ENCODE measurements around the gene LARP6. TPM values are rescaled to one million over a fixed set of nuclear protein-coding genes. Genes with fewer than 3 reads are reported as not detected.
"Not testable (repeated sequence)": the region's sequence is repeated elsewhere in the genome, so short reads cannot be mapped to it uniquely, and the experiment has no call there.

The LARP6 gene
- total RNA-seq, 4 donors from 2014 or later, result 0.35 to 23.9 (median 6.0) TPM

DNA sequence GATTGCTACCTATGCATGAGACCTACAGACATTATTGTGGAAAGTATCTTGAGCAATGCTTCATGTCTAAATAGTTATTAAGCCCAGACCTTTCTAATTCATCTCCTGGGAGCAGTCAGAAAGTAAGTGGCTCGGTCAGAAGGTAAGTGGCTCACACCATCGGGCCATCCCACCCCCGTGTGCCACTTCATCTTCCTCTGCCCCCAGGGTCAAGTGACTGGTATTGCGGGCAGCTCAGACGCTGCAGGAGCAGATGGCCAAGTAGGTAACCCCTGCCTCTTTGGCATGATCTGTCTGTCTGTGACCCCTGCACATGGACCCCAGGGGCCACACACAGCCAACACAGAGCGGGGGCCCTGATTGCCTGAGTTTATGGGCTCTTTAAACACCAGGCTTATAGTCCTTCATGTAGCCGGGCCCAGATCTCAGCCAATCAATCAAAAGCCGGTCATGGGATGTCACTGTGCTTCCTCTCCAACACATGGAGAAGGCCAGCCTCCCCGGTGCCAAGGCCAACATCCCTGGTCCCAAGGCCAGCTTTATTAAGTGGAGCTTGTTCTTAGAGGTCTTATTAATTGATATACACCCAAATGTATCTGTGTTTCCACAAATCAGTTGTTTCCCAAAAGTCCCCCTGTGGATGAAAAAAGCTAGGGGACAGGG, 42.9 kb downstream of the LARP6 start:
- Histone ChIP-seq H3K4me1 (no peaks in the 10 kb centered on the region), H3K4me3 (no peak overlapping the region), H3K36me3 (no peaks in the 10 kb centered on the region), H3K9me3 (no peaks in the 10 kb centered on the region), H3K27ac (no peak overlapping the region), H3K27me3 (no peaks in the 10 kb centered on the region)
- no peak for DNase-seq
- no peak for TF ChIP-seq POLR2A (IDR thresholded peaks at IDR 0.05)
- TF ChIP-seq, protein P1, sequence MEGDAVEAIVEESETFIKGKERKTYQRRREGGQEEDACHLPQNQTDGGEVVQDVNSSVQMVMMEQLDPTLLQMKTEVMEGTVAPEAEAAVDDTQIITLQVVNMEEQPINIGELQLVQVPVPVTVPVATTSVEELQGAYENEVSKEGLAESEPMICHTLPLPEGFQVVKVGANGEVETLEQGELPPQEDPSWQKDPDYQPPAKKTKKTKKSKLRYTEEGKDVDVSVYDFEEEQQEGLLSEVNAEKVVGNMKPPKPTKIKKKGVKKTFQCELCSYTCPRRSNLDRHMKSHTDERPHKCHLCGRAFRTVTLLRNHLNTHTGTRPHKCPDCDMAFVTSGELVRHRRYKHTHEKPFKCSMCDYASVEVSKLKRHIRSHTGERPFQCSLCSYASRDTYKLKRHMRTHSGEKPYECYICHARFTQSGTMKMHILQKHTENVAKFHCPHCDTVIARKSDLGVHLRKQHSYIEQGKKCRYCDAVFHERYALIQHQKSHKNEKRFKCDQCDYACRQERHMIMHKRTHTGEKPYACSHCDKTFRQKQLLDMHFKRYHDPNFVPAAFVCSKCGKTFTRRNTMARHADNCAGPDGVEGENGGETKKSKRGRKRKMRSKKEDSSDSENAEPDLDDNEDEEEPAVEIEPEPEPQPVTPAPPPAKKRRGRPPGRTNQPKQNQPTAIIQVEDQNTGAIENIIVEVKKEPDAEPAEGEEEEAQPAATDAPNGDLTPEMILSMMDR (IDR thresholded peaks at IDR 0.05), result no peak

GRCh38 chr15:70806992-70807712, 46.8 kb downstream of the LARP6 start:
- H3K36me3 ChIP-seq, result no peaks in the 10 kb centered on the region
- H3K4me1 ChIP-seq, result no peaks in the 10 kb centered on the region
- TF ChIP-seq, protein P1 (IDR thresholded peaks at IDR 0.05), result no peak
- no peak for TF ChIP-seq POLR2A (IDR thresholded peaks at IDR 0.05)
- H3K27ac ChIP-seq, result no peak overlapping the region
- peak in 2 of 3 donors; percentile 28 to 66 for DNase-seq
- no peak overlapping the region for H3K4me3 ChIP-seq
- H3K9me3 ChIP-seq, result no peaks in the 10 kb centered on the region
- H3K27me3 ChIP-seq, result no peaks in the 10 kb centered on the region

DNA sequence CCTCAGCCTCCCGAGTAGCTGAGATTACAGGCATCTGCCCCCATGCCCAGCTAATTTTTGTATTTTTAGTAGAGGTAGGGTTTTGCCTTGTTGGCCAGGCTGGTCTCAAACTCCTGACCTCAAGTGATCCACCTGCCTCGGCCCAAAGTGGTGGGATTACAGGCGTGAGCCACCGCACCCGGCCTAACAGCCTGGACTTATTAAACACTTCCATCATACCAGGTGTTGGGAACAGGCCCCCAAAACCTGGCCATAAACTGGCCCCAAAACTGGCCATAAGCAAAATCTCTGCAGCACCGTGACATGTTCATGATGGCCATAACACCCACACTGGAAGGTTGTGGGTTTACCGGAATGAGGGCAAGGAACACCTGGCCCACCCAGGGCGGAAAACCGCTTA, 49.6 kb downstream of the LARP6 start:
- DNase-seq, H3K9me3 ChIP-seq, H3K36me3 ChIP-seq, H3K4me1 ChIP-seq, H3K27ac ChIP-seq, H3K27me3 ChIP-seq, H3K4me3 ChIP-seq: not testable (repeated sequence)

DNA sequence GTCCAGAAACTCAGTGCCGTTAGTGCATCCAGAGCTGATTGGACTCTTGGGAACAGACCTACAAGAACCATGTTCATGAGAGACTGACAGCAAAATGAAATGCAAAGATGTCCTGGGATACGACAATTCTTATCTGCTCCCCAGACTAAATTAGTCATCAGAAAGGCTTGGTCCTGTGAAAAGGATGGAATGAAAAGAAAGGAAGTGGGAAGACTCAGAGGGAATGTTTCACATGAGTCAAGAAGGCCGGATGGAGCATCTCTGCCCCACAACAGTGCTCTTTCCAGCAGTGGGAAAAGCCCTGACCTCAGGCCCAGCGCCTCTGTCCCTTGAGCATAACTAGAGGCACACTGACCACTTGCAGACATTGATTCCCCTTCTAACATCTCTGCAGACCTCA, 51.3 kb downstream of the LARP6 start:
- Histone ChIP-seq H3K27ac (no peak overlapping the region), H3K9me3 (no peaks in the 10 kb centered on the region), H3K4me1 (peaks cover 0 to 8% (median 0%) of the 10 kb centered on the region in 4 donors), H3K4me3 (no peak overlapping the region), H3K27me3 (no peaks in the 10 kb centered on the region), H3K36me3 (no peaks in the 10 kb centered on the region)
- TF ChIP-seq, protein P1 (IDR thresholded peaks at IDR 0.05), result no peak
- no peak for TF ChIP-seq POLR2A (IDR thresholded peaks at IDR 0.05)
- no peak for DNase-seq

DNA sequence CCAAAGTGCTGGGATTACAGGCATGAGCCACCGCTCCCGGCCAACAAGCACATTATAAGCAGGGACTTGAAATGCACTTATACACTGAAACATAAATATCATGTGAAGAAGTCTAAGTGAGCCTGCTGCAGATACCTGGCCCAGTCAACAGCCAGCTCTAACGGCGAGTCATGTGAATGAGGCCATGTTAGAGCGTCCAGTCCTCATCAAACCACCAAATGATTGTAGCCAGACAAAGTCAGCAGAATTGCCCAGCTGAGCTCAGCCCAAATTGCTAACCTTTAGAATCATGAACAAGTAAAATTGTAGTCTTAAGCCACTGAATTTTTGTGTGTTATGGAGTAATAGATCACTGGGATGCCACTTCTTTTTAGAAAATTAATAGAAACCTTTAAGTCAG, 52.8 kb downstream of the LARP6 start:
- no peak for DNase-seq
- Histone ChIP-seq H3K9me3 (no peaks in the 10 kb centered on the region), H3K4me3 (no peak overlapping the region), H3K27ac (no peak overlapping the region), H3K27me3 (no peaks in the 10 kb centered on the region), H3K36me3 (no peaks in the 10 kb centered on the region), H3K4me1 (peaks cover 0 to 8% (median 0%) of the 10 kb centered on the region in 4 donors)
- TF ChIP-seq, protein P1 (IDR thresholded peaks at IDR 0.05), result no peak
- no peak for TF ChIP-seq POLR2A (IDR thresholded peaks at IDR 0.05)

DNA sequence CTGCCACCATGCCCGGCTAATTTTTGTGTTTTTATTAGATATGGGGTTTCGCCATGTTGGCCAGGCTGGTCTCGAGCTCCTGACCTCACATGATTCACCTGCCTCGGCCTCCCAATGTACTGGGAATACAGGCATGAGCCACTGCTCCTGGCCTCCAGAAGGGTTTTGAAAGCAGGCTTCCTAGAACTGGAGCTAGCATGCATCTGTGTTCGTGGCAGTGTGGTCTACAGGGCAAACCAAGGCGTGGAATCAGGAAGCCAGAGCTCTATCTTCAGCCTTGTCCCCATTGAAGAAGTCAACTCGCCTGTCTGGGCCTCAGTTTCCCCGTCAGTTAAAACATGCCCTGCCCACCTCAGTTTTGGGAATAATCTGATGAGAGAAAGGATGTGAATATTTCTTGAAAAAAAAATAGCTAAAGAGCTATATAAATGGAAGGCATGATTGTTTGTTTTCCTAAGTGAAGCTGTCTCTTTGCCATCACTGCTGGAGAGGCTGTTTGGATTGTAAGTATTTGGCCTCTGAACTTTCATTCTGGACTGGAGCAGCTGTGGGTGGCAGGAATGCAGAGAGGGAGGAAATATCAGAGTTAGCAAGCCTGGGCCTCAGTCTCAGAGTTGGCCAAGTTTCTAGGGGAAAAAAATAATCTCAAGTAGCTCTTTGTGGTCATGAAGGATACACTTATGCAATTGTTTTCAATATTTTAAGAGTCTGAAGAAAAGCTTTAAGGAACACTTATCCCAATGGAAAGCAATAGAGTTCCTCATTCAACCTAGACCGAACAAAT, 54.1 kb downstream of the LARP6 start:
- no peak for DNase-seq
- no peak for TF ChIP-seq POLR2A (IDR thresholded peaks at IDR 0.05)
- H3K27ac ChIP-seq, result no peak overlapping the region
- H3K4me1 ChIP-seq, result peaks cover 0 to 8% (median 0%) of the 10 kb centered on the region in 4 donors
- no peaks in the 10 kb centered on the region for H3K36me3 ChIP-seq
- H3K4me3 ChIP-seq, result no peak overlapping the region
- H3K27me3 ChIP-seq, result no peaks in the 10 kb centered on the region
- no peaks in the 10 kb centered on the region for H3K9me3 ChIP-seq
